Measurements from ENCODE around the gene JAKMIP1.

JAKMIP1 gene

DNA sequence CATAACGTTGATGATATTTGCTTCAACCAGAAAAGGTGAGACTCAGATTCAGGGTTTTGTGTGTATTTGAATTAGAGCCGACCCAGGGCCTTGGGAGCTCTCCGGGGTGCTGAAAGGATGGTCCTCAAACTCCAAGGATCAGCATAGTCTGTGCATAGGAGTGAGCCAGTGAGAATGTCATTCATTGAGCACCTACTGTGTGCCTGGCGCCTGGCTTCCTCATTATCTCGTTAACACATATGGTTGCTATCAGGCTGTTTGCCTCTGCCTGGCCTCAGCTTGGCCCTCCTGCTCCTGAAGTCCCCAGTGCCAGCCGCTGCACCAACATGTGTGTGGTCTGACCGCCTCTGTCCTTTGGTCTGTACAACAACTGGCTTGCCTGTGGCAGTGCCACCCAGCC is 25.1 kb upstream of the JAKMIP1 start:
- Histone ChIP-seq H3K4me1 (ENCODE audit: low read length) (no peaks in the 10 kb centered on the region), H3K4me2 (ENCODE audit: low read depth, low read length) (no peak overlapping the region), H3K36me3 (replicated peaks; ENCODE audit: insufficient read depth, low read length) (no peaks in the 10 kb centered on the region), H3K9me2 (replicated peaks; ENCODE audit: insufficient read depth, low read length) (no peaks in the 10 kb centered on the region), H3K9ac (ENCODE audit: low read length) (no peak overlapping the region), H2AFZ (ENCODE audit: low read length) (no peak overlapping the region), H4K20me1 (ENCODE audit: insufficient read depth, low read length) (no peaks in the 10 kb centered on the region), H3K9me3 (replicated peaks; ENCODE audit: insufficient read depth, low read length) (no peaks in the 10 kb centered on the region), H3F3A (ENCODE audit: insufficient read depth, low read length) (no peaks in the 10 kb centered on the region), H3K27ac (ENCODE audit: low read length) (no peak overlapping the region), H3K79me2 (ENCODE audit: low read length) (no peaks in the 10 kb centered on the region), H3K4me3 (ENCODE audit: low read length) (no peak overlapping the region), H3K27me3 (replicated peaks; ENCODE audit: insufficient read depth, low read length) (peaks cover 22% of the 10 kb centered on the region)
- TF ChIP-seq EZH2 (optimal IDR thresholded peaks at IDR 0.05; ENCODE audit: low read depth, low read length) (no peak), EZH2phosphoT487 (IDR thresholded peaks at IDR 0.05; ENCODE audit: low read length) (no peak)
- TF ChIP-seq, protein P1, sequence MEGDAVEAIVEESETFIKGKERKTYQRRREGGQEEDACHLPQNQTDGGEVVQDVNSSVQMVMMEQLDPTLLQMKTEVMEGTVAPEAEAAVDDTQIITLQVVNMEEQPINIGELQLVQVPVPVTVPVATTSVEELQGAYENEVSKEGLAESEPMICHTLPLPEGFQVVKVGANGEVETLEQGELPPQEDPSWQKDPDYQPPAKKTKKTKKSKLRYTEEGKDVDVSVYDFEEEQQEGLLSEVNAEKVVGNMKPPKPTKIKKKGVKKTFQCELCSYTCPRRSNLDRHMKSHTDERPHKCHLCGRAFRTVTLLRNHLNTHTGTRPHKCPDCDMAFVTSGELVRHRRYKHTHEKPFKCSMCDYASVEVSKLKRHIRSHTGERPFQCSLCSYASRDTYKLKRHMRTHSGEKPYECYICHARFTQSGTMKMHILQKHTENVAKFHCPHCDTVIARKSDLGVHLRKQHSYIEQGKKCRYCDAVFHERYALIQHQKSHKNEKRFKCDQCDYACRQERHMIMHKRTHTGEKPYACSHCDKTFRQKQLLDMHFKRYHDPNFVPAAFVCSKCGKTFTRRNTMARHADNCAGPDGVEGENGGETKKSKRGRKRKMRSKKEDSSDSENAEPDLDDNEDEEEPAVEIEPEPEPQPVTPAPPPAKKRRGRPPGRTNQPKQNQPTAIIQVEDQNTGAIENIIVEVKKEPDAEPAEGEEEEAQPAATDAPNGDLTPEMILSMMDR (IDR thresholded peaks at IDR 0.05; ENCODE audit: low read length) = no peak
- DNase-seq = peak; percentile 43

- H3K4me2 ChIP-seq (ENCODE audit: low read depth, low read length) = no peak overlapping the region
- H3K4me1 ChIP-seq (ENCODE audit: low read length) = no peaks in the 10 kb centered on the region
- H3K9me3 ChIP-seq (replicated peaks; ENCODE audit: insufficient read depth, low read length) = no peaks in the 10 kb centered on the region
- no peaks in the 10 kb centered on the region for H4K20me1 ChIP-seq (ENCODE audit: insufficient read depth, low read length)
- H2AFZ ChIP-seq (ENCODE audit: low read length) = no peak overlapping the region
- no peaks in the 10 kb centered on the region for H3K9me2 ChIP-seq (replicated peaks; ENCODE audit: insufficient read depth, low read length)
- H3K36me3 ChIP-seq (replicated peaks; ENCODE audit: insufficient read depth, low read length) = no peaks in the 10 kb centered on the region
- peaks cover 22% of the 10 kb centered on the region for H3K27me3 ChIP-seq (replicated peaks; ENCODE audit: insufficient read depth, low read length)
- no peaks in the 10 kb centered on the region for H3F3A ChIP-seq (ENCODE audit: insufficient read depth, low read length)
- H3K79me2 ChIP-seq (ENCODE audit: low read length) = no peaks in the 10 kb centered on the region
- TF ChIP-seq EZH2 (optimal IDR thresholded peaks at IDR 0.05; ENCODE audit: low read depth, low read length) = no peak
- TF ChIP-seq, protein P1 (IDR thresholded peaks at IDR 0.05; ENCODE audit: low read length) = no peak
- no peak for TF ChIP-seq EZH2phosphoT487 (IDR thresholded peaks at IDR 0.05; ENCODE audit: low read length)
- no peak overlapping the region for H3K9ac ChIP-seq (ENCODE audit: low read length)
- no peak for DNase-seq
- H3K4me3 ChIP-seq (ENCODE audit: low read length) = no peak overlapping the region
- no peak overlapping the region for H3K27ac ChIP-seq (ENCODE audit: low read length)
These were observed 24.4 kb upstream of the JAKMIP1 start for GRCh38 chr4:6224735-6225134.

DNA sequence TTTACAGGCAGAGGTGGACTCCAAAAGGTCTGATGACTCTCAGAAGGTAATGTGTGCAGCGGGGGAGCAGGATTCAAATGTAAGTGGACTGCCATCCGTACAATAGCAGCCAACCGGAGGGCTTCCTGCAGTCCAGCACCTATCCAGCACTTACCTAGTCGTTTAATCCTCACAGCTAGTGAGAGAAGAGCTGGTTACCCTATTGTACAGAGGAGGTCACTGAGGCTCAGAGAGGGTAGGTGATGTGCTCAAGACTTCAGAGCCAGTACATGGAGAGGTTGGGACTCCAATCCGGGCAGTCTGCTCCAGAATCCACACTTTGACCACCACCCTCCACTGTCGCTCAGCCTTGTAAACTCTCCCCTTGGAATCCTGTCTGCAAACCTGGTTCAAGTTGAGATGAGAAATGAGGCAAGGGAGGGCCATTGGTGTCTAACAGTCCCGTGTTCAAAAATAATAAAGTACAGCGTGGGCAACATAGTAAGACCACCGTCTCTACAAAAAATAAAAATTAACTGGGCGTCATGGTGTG is 22.5 kb upstream of the JAKMIP1 start:
- peaks cover 6% of the 10 kb centered on the region; the same call in 1 of the 2 replicates for H3K4me1 ChIP-seq (ENCODE audit: low read length)
- H3K9me3 ChIP-seq (replicated peaks; ENCODE audit: insufficient read depth, low read length) = no peaks in the 10 kb centered on the region
- no peaks in the 10 kb centered on the region for H3K79me2 ChIP-seq (ENCODE audit: low read length)
- H3K9ac ChIP-seq (ENCODE audit: low read length) = no peak overlapping the region
- H3K27me3 ChIP-seq (replicated peaks; ENCODE audit: insufficient read depth, low read length) = peaks cover 15% of the 10 kb centered on the region
- H3F3A ChIP-seq (ENCODE audit: insufficient read depth, low read length) = no peaks in the 10 kb centered on the region
- H3K27ac ChIP-seq (ENCODE audit: low read length) = no peak overlapping the region
- H2AFZ ChIP-seq (ENCODE audit: low read length) = no peak overlapping the region
- no peak overlapping the region for H3K4me3 ChIP-seq (ENCODE audit: low read length)
- H3K4me2 ChIP-seq (ENCODE audit: low read depth, low read length) = no peak overlapping the region
- TF ChIP-seq EZH2 (optimal IDR thresholded peaks at IDR 0.05; ENCODE audit: low read depth, low read length) (no peak), EZH2phosphoT487 (IDR thresholded peaks at IDR 0.05; ENCODE audit: low read length) (no peak)
- TF ChIP-seq, protein P1 (IDR thresholded peaks at IDR 0.05; ENCODE audit: low read length) = no peak
- H3K9me2 ChIP-seq (replicated peaks; ENCODE audit: insufficient read depth, low read length) = no peaks in the 10 kb centered on the region
- DNase-seq = no peak
- H4K20me1 ChIP-seq (ENCODE audit: insufficient read depth, low read length) = no peaks in the 10 kb centered on the region
- H3K36me3 ChIP-seq (replicated peaks; ENCODE audit: insufficient read depth, low read length) = no peaks in the 10 kb centered on the region

Measured in MM.1S (cell line).